ENCODE data around the gene GRIN1. TPM values are rescaled to one million over a fixed set of nuclear protein-coding genes. Genes with fewer than 3 reads are reported as not detected.
A peak's percentile ranks its signal among the peaks of the same experiment; 100 is the strongest.

The GRIN1 gene
- total RNA-seq, 1 donor from 2014 or later = not detected

DNA sequence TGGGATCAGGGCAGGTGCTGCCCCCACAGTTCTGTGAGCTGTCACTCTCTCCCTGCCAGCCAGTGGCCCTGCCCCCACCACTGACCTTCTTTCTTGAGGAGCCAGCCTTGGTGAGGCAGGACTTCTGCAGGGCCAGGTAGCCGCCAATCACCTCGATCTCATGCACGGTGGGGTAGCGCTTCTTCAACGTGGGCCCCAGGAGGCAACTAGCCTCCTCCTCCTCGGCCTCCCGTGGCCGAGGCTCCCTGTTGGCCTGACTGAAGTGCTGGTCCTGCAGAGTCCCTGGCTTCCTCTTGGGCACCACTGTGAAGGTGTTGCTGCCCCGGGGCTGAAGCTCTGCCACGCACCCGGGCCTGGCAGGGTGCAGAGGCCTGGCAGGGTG is 59.9 kb downstream of the GRIN1 start:
- Histone ChIP-seq H3K9ac (no peak overlapping the region), H4K20me1 (ENCODE audit: low read depth) (peaks cover 71% of the 10 kb centered on the region), H3F3A (ENCODE audit: low read depth) (peaks cover 24% of the 10 kb centered on the region), H3K27me3 (peaks cover 7% of the 10 kb centered on the region), H3K79me2 (ENCODE audit: low read depth) (peaks cover 44% of the 10 kb centered on the region), H2AFZ (replicated peaks) (no peak overlapping the region), H3K4me1 (peaks cover 12% of the 10 kb centered on the region), H3K27ac (no peak overlapping the region), H3K4me3 (no peak overlapping the region), H3K4me2 (no peak overlapping the region), H3K9me3 (ENCODE audit: low read depth) (no peaks in the 10 kb centered on the region), H3K36me3 (no peaks in the 10 kb centered on the region)
- Mint-ChIP-seq H3K27me3 (ENCODE audit: insufficient read depth, low read depth) (peaks cover 8% of the 10 kb centered on the region), H3K9me3 (no peaks in the 10 kb centered on the region), H3K4me3 (peak overlapping the region; percentile 63), H3K4me1 (peaks cover 18% of the 10 kb centered on the region), H3K27ac (no peak overlapping the region), H3K36me3 (peaks cover 4% of the 10 kb centered on the region)
- TF ChIP-seq EZH2phosphoT487 (IDR thresholded peaks at IDR 0.05) (no peak), EZH2 (IDR thresholded peaks at IDR 0.05) (no peak)
- TF ChIP-seq, protein P1, sequence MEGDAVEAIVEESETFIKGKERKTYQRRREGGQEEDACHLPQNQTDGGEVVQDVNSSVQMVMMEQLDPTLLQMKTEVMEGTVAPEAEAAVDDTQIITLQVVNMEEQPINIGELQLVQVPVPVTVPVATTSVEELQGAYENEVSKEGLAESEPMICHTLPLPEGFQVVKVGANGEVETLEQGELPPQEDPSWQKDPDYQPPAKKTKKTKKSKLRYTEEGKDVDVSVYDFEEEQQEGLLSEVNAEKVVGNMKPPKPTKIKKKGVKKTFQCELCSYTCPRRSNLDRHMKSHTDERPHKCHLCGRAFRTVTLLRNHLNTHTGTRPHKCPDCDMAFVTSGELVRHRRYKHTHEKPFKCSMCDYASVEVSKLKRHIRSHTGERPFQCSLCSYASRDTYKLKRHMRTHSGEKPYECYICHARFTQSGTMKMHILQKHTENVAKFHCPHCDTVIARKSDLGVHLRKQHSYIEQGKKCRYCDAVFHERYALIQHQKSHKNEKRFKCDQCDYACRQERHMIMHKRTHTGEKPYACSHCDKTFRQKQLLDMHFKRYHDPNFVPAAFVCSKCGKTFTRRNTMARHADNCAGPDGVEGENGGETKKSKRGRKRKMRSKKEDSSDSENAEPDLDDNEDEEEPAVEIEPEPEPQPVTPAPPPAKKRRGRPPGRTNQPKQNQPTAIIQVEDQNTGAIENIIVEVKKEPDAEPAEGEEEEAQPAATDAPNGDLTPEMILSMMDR (IDR thresholded peaks at IDR 0.05) = no peak
- DNase-seq (ENCODE audit: low spot score) = no peak

DNA sequence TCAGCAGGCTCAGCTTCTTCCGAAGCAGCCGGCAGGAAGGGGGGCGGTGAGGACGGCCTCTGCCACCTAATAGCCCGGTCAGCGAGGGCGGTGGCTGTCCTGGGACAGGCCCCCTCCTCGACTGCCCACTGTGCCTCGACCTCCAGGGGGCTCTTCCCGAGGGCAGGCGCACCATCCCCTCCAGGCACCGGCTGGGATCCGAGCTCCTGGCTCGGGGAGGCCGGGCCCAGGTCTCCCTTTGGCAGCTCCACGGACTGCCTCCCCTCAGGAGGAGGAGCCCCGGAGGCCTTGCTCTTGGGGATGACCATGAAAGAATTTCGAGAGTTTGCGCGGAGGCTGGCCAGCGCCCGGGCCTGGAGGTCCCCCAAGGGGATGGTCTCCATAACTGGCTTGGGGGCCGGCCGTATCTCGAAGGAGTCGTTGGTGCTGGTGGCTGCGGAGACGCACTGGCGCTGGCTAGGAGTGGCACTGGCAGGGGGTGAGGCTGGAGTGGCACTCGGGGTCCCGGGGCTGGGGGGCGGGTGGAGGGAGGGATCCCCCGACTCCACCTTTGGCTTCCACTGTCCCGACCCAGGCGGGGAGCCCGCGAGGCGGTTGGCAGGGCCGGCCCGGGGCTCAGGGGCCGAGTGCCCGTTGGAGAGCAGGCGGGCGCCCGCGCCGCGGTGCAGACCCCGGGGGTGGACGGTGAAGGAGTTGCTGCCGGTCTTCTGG is 60.6 kb downstream of the GRIN1 start:
- peaks cover 4% of the 10 kb centered on the region for H3K36me3 Mint-ChIP-seq
- peaks cover 8% of the 10 kb centered on the region for H3K27me3 Mint-ChIP-seq (ENCODE audit: insufficient read depth, low read depth)
- H2AFZ ChIP-seq (replicated peaks) = no peak overlapping the region
- no peaks in the 10 kb centered on the region for H3K9me3 ChIP-seq (ENCODE audit: low read depth)
- TF ChIP-seq EZH2 (IDR thresholded peaks at IDR 0.05) (no peak), EZH2phosphoT487 (IDR thresholded peaks at IDR 0.05) (no peak)
- TF ChIP-seq, protein P1 (IDR thresholded peaks at IDR 0.05) = no peak
- no peak overlapping the region for H3K27ac Mint-ChIP-seq
- H3K4me3 Mint-ChIP-seq = peak overlapping the region; percentile 86
- no peak overlapping the region for H3K9ac ChIP-seq
- H3K4me1 Mint-ChIP-seq = peaks cover 24% of the 10 kb centered on the region
- H4K20me1 ChIP-seq (ENCODE audit: low read depth) = peaks cover 71% of the 10 kb centered on the region
- H3K4me1 ChIP-seq = peaks cover 18% of the 10 kb centered on the region
- no peak overlapping the region for H3K27ac ChIP-seq
- no peaks in the 10 kb centered on the region for H3K9me3 Mint-ChIP-seq
- H3K27me3 ChIP-seq = peaks cover 7% of the 10 kb centered on the region
- DNase-seq (ENCODE audit: low spot score) = peak; percentile 32
- H3K79me2 ChIP-seq (ENCODE audit: low read depth) = peaks cover 51% of the 10 kb centered on the region
- H3K4me2 ChIP-seq = peak overlapping the region; percentile 85
- peak overlapping the region; percentile 57 for H3K4me3 ChIP-seq
- H3K36me3 ChIP-seq = no peaks in the 10 kb centered on the region
- H3F3A ChIP-seq (ENCODE audit: low read depth) = peaks cover 30% of the 10 kb centered on the region

DNA sequence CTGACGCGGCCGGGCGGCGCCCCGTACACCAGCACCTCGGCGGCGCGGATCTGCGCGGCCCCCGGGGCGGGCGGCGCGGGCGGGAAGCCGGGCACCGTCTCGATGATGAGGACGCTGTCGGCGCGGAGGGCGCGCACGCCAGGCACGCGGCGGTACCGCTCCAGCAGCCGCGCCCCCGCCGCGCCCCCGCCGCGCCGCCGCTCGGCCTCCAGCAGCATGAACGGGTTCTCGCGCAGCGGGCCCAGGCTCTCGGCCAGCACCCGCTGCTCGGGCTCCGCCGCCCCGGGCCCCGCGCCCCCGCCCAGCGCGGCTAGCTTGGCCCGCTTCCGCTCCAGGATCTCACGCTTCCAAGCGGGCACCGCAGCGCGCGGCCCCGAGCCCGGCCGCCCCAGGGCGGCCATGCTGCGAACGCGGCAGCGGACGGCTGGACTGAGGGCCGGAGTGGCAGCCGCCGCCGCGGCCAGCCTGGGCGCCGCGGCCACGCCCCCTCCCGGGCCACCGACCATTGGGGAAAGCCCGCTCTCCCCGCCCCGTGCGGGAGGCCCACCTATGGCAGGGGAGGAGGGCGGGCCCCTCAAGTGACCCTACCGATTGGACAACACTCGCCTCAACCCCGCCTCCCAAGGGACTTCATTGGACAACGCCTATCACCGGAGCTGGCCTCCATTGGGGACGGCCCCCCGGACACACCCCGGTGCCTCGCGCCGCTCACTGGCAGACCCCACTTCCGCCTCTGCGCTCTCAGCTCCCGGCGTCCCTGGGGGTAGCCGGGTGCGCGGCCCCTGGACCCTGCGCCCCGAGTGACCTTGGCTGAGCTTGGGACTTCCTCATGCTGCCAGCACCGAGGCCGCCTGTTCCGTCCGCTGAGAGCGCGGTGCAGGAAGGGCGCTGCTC is 61.6 kb downstream of the GRIN1 start, which contains the start of gene TPRN:
TSS of gene TPRN (minus strand) at position 431 of the 894 bp plus-strand sequence. CDS start at position 401, 30 bp downstream.
- peaks cover 23% of the 10 kb centered on the region for H3K4me1 Mint-ChIP-seq
- peaks cover 20% of the 10 kb centered on the region for H3K4me1 ChIP-seq
- peak within 1 kb of the TSS; percentile 72 for H3K4me3 ChIP-seq
- H3K27me3 Mint-ChIP-seq (ENCODE audit: insufficient read depth, low read depth) = peaks cover 9% of the 10 kb centered on the region
- H3K9me3 Mint-ChIP-seq = no peaks in the 10 kb centered on the region
- H3K9ac ChIP-seq = peak within 1 kb of the TSS; percentile 41
- no peak within 1 kb of the TSS for H3K27ac ChIP-seq
- peaks cover 65% of the 10 kb centered on the region for H4K20me1 ChIP-seq (ENCODE audit: low read depth)
- no peak within 1 kb of the TSS for H3K27ac Mint-ChIP-seq
- peak; percentile 100 for DNase-seq (ENCODE audit: low spot score)
- H3K36me3 Mint-ChIP-seq = peaks cover 4% of the 10 kb centered on the region
- peaks cover 58% of the 10 kb centered on the region for H3K79me2 ChIP-seq (ENCODE audit: low read depth)
- TF ChIP-seq, protein P1 (IDR thresholded peaks at IDR 0.05) = no peak
- TF ChIP-seq EZH2 (IDR thresholded peaks at IDR 0.05) (no peak), EZH2phosphoT487 (IDR thresholded peaks at IDR 0.05) (no peak)
- H3K27me3 ChIP-seq = peaks cover 7% of the 10 kb centered on the region
- peak within 1 kb of the TSS; percentile 86 for H3K4me3 Mint-ChIP-seq
- peaks cover 34% of the 10 kb centered on the region for H3F3A ChIP-seq (ENCODE audit: low read depth)
- no peaks in the 10 kb centered on the region for H3K36me3 ChIP-seq
- peak within 1 kb of the TSS; percentile 93 for H3K4me2 ChIP-seq
- no peak within 1 kb of the TSS for H2AFZ ChIP-seq (replicated peaks)
- no peaks in the 10 kb centered on the region for H3K9me3 ChIP-seq (ENCODE audit: low read depth)
